GM19240 (cell line): ENCODE measurements around the gene CCDC88C.

Experiments
- DNase-seq: peaks from one replicate; pipeline ENCODE4 v3.0.0; 2011; ENCODE audit warnings: low spot score; ENCODE audit not compliant: insufficient read length

CCDC88C gene

DNA sequence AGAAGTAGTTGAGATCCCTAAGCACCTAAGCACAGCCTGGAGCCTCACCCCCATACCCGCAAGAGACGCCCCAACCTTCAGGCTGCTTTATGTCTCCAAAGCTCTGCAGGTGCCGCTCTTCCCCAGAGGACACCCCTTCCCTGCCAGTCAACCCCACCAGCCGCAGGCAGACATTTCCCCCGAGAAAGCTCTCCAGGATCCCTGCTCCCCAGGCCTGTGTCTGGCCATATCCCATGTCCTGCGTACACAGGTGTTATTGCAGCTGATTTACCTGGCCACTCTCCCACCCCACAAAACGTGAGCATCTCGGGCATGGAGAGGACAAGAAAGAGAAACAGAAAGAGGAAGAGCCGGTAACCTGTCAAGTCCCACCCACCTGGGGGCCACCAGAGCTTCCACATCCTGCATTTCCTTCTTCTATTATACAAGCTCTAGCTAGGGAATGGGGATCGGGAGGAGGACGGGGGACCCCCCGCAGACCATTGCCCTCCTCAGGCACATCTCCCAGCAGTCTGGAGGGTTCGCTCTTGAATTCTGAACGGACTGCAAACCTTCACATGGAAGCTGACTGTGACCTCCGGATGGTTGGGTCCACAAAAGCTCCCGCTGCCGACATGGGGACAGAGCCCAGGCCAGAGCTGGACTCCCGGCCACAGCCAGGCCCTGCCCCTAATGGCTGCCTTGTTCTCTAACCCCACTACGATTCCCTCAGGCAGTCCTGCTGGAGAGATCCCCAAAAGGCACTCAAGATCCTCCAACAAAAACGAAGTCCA, 17.6 kb downstream of the CCDC88C start:
- peak; percentile 64 for DNase-seq

- DNase-seq, result no peak
Measured at GRCh38 chr14:91398707-91399106, 18.9 kb downstream of the CCDC88C start.

- DNase-seq, result no peak
Measured at GRCh38 chr14:91397965-91398591, 19.5 kb downstream of the CCDC88C start.

DNA sequence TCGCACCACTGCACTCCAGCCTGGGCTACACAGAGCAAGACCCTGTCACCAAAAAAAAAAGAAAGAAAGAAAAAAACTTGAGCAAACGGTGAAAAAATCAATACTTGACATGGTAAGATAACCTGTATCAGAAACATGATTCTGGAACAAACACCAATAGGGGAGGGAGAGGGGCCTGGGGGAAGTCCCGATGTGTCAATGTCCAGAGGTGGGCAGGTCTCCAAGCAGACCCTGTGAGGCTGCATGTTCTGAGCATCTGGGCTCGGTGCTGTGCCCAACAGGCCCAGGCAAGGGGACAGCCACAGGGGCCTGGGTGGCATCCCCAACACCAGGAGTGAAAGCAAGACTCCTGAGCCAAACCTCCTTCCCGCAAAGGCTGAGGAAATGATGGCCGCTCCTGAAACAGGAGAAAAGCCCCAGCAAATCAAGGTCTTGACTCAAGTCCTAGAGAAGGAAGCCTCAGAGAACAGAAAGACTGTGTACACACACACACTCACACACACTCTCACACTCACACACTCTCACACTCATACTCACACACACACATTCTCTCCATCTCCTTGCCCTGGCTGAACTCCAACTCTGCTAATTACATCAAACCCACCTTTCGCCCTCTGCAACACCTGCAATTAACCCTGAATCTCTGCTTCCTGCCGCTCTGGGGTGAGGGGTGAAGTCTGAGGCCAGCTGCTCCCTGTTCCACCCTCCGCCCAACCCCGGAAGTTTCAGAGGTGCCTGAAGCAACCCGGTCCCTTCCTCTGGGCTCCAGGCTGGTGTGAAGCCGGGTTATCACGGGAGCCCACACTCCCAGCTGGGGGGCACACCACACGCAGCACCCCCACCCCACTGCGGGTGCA, 20.4 kb downstream of the CCDC88C start:
- peak; percentile 86 for DNase-seq

GRCh38 chr14:91396013-91396660, 21.5 kb downstream of the CCDC88C start:
- DNase-seq, result no peak

- no peak for DNase-seq
Measured at GRCh38 chr14:91395466-91395865, 22.2 kb downstream of the CCDC88C start.

DNA sequence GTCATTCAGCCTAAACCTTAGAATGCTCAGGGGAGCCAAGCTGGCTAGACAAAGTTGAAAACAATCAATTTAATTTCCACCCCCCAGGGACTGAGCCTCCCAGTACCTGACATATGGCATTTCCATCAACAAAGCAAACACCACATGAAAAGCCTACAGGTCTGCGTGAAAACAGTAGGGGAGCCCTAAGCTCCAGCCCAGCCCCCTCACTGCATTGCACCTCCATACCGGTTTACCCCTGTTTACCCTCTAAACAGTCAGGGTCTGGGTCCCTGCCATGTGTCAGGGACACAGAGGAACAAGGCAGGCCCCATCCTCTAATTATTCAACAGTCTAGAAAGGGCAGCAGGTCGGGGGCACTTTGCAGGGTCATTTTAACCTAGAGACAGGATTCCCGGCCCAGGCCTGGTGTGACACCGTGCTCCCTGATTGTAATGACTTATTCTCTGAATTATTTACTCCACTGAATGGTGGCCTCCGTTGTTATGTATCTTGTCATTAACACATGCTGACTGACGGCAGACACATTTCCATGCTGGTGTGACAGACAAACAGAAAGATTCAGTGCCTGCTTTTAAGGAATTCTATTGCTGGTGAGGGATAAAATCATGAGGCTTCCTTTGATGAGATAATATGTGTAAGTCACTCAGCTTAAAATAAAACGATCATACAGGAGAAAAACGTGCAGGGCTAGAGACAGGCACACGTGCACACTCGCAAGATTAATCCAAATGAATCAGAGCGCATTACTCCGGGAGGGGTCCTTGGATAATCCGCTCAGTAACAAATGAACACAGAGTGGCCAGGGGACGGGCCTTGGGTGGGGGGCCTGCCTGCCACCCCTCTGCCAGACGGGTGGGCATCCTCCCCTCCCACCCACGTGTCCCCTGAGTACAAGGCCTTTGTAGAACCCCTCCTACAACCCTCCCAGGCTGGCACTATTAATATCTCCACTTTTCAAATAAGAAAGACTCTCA, 23.2 kb downstream of the CCDC88C start:
- no peak for DNase-seq

- DNase-seq, result no peak
Measured at GRCh38 chr14:91392623-91393303, 24.9 kb downstream of the CCDC88C start.

DNA sequence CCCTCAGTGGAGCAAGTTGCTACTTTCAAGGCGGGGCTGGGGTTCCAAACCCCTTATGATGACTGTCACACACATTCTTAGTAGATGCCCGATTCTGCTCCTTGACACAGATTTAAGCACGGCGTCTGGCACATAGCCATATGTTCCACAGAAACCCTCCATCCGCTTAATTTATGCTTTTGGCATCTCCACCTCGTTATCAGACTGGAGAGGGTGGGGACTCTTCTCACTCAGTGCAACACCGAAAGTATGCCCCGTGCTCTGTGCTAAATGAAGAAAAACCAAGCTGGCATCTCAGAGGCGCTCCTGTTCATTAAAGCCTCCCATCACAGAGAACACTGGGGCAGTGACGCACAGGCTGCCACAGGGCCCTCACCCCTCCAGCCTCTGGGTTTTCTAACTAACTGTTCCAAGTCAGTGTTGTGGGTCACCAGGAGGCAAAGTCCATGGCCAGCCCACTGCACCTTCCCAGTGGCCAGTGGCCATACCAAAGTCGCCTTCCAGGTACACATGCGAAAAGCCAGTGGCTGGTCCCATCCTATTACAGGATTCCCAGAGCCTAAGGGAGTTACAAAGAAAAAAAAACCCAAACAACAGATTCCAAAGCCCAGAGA, 27.3 kb downstream of the CCDC88C start:
- DNase-seq, result no peak

GRCh38 chr14:91389150-91389549, 28.5 kb downstream of the CCDC88C start:
- no peak for DNase-seq

- no peak for DNase-seq
Measured at GRCh38 chr14:91388551-91388975, 29.1 kb downstream of the CCDC88C start.

DNA sequence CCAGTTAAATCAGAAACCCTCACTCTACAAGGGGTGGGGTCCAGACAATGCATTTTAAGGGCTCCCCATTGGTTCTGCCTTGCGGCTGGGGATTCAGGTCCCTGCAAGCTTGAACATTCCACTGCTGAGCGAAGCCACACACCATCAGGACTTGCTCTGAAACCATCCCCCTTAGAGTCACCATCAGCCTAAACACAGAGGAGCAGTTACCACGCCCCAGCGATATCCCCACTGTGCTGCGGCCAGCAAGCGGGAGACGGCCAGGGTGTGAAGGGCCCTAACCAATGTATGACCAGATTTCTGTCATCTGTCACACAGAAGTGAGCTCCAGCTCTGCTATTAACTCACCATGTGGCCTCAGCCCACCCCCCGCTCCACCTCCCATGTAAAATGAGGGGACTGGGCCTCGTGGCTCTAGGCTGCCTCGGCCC, 29.7 kb downstream of the CCDC88C start:
- no peak for DNase-seq

GRCh38 chr14:91387169-91387835, 30.3 kb downstream of the CCDC88C start:
- DNase-seq, result no peak

DNA sequence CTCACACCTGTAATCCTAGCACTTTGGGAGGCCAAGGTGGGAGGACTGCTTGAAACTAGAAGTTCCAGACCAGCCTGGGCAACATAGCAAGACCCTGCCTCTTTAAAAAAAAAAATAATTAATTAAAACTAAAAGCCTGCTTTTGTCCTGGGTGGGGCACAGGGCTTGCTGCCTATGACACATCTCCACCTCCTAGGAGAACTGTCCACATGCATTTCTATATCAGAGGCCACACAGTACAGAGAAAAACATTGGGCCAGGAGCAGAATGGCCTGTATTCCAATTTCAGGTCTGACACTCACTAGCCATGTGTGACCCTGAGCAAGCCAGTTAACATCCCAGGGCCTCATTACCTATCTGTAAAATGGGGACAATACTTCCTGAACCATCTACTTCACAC, 31.9 kb downstream of the CCDC88C start:
- DNase-seq, result no peak

DNA sequence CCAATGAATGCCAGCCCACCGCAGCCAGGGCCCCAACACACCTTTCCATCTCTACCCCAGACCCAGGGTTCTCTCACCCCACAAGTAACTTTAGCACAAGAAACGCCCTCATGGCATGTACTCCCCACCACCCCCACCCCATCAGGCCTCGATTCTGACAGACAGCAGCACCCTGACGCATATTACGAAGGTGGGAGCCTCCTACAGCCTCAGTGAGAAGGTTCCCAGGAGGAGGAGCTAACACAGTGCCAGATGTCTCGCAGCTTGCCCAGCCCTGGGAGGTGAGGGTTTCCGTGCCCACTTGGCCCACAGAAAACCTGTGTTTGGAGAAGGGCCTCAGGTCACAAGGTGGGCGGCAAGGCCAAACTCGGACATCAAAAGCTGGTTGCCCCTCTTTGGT, 32.4 kb downstream of the CCDC88C start:
- no peak for DNase-seq

- no peak for DNase-seq
Measured at GRCh38 chr14:91383439-91383838, 34.2 kb downstream of the CCDC88C start.

GRCh38 chr14:91381801-91382670, 35.6 kb downstream of the CCDC88C start:
- DNase-seq, result no peak
